B cell (primary cell): ENCODE data around the gene SDR9C7. TPM values are rescaled to one million over a fixed set of nuclear protein-coding genes. Genes with fewer than 3 reads are reported as not detected.
"Not testable (repeated sequence)": the region's sequence is repeated elsewhere in the genome, so short reads cannot be mapped to it uniquely, and the experiment has no call there.

Experiments used
- ATAC-seq: fragments of 200-7000 bp; cut with Tn5 transposase; one replicate; pipeline ENCODE4 v1.10.0; 2021; ENCODE audit warnings: low read depth, mild to moderate bottlenecking, moderate number of reproducible peaks, moderate library complexity
- CTCF ChIA-PET: fragments of 350-600 bp; sonication (Branson Sonifier 250); formaldehyde crosslinking; loops from one replicate; lab custom pipeline; 2021; ENCODE audit warnings: antibody characterized with exemption, inconsistent platforms; lab: Charles Lee
- POLR2A ChIA-PET: fragments of 350-600 bp; sonication (Branson Sonifier 250); formaldehyde crosslinking; loops from one replicate; lab custom pipeline; 2021; ENCODE audit warnings: antibody characterized with exemption; lab: Charles Lee
- DNase-seq: peaks from one replicate; pipeline ENCODE4 v3.0.0; 2013
- H2AFZ ChIP-seq: 2 replicates; pipeline ENCODE4 v1.6.1; 2012; ENCODE audit warnings: mild to moderate bottlenecking, low read depth, low read length; ENCODE audit not compliant: insufficient read depth, poor library complexity, severe bottlenecking
- H3K27ac ChIP-seq, 2 donors: 1 replicate in 1 of 2; 2 replicates in 1 of 2; pipeline ENCODE4 v1.5.1; 2012 to 2013; ENCODE audit warnings: low read length in 2 of 2, mild to moderate bottlenecking in 2 of 2, moderate library complexity in 1 of 2
- H3K27me3 ChIP-seq, 4 experiments: fragments of 200-600 bp in 1 of 4; sonication (generic) in 1 of 4; replicated peaks in 1 of 4; 1 replicate in 2 of 4; 2 replicates in 2 of 4; pipeline versions ENCODE4 v1.6.1 to v1.7.0; 2013 to 2016; ENCODE audit warnings: low read length in 3 of 4, mild to moderate bottlenecking in 2 of 4, mixed read lengths in 1 of 4, moderate library complexity in 1 of 4; ENCODE audit not compliant: insufficient read depth in 4 of 4, control insufficient read depth in 3 of 4; ENCODE audit errors: control extremely low read depth in 1 of 4
- H3K36me3 ChIP-seq, 2 experiments: replicated peaks in 1 of 2; 1 replicate in 1 of 2; 2 replicates in 1 of 2; pipeline versions ENCODE4 v1.6.1 to v1.7.1; 2013; ENCODE audit warnings: low read length in 1 of 2; ENCODE audit not compliant: insufficient read depth in 2 of 2, control insufficient read depth in 1 of 2; ENCODE audit errors: control extremely low read depth in 1 of 2, extremely low read depth in 1 of 2
- H3K4me1 ChIP-seq, 2 donors: fragments of 200-600 bp in 1 of 2; sonication (generic) in 1 of 2; 1 replicate in 1 of 2; 2 replicates in 1 of 2; pipeline versions ENCODE4 v1.5.1 to v1.6.1; 2013 to 2017; ENCODE audit warnings: low read length in 2 of 2; ENCODE audit not compliant: control insufficient read depth in 2 of 2, insufficient read depth in 2 of 2
- H3K4me2 ChIP-seq: replicated peaks from 2 replicates; pipeline ENCODE3; 2012; ENCODE audit warnings: mild to moderate bottlenecking, low read depth, low read length; ENCODE audit not compliant: poor library complexity, severe bottlenecking
- H3K4me3 ChIP-seq, 5 experiments: fragments of 200-600 bp in 1 of 5; sonication (generic) in 1 of 5; 1 replicate in 3 of 5; 2 replicates in 2 of 5; pipeline versions ENCODE4 v1.5.1 to v1.7.0; 2011 to 2016; ENCODE audit warnings: low read length in 4 of 5, mild to moderate bottlenecking in 4 of 5, low read depth in 2 of 5, control low read depth in 1 of 5, moderate library complexity in 1 of 5; ENCODE audit not compliant: insufficient read depth in 1 of 5; ENCODE audit errors: control extremely low read depth in 1 of 5, extremely low read depth in 1 of 5
- H3K79me2 ChIP-seq: fragments of 200-600 bp; sonication (generic); one replicate; pipeline ENCODE4 v1.6.0; 2016; ENCODE audit warnings: low read length; ENCODE audit not compliant: control insufficient read depth, insufficient read depth
- H3K9ac ChIP-seq: fragments of 200-600 bp; sonication (generic); 2 replicates; pipeline ENCODE4 v1.6.1; 2017; ENCODE audit warnings: mild to moderate bottlenecking, low read length, moderate library complexity
- H3K9me3 ChIP-seq, 3 donors: one replicate each; pipeline versions ENCODE4 v1.6.1 to v1.7.1; 2013; ENCODE audit warnings: low read length in 2 of 3; ENCODE audit not compliant: control insufficient read depth in 2 of 3, insufficient read depth in 1 of 3; ENCODE audit errors: control extremely low read depth in 1 of 3
- H4K20me1 ChIP-seq: 2 replicates; pipeline ENCODE4 v1.6.0; 2012; ENCODE audit warnings: mild to moderate bottlenecking, low read length; ENCODE audit not compliant: insufficient read depth, control insufficient read depth, poor library complexity, severe bottlenecking
- H3K27ac Mint-ChIP-seq: one replicate; pipeline ENCODE4 v1.8.0; 2021; ENCODE audit warnings: mixed read lengths
- H3K27me3 Mint-ChIP-seq: one replicate; pipeline ENCODE4 v1.8.0; 2021; ENCODE audit warnings: mixed read lengths
- H3K4me1 Mint-ChIP-seq: one replicate; pipeline ENCODE4 v1.8.0; 2021; ENCODE audit warnings: mixed read lengths
- H3K4me3 Mint-ChIP-seq: one replicate; pipeline ENCODE4 v1.8.0; 2021; ENCODE audit warnings: mixed read lengths
- H3K9me3 Mint-ChIP-seq: one replicate; pipeline ENCODE4 v1.8.0; 2022; ENCODE audit warnings: mixed read lengths; ENCODE audit not compliant: insufficient read depth
- EZH2 ChIP-seq: IDR thresholded peaks from 2 replicates; pipeline ENCODE4 v1.6.1; 2012; ENCODE audit warnings: borderline replicate concordance, low read depth, mild to moderate bottlenecking, moderate library complexity, low read length; ENCODE audit not compliant: insufficient read depth, poor library complexity, severe bottlenecking
- WGBS: methylation state at CpG from one replicate; pipeline ENCODE4 v1.1.5; 2013; ENCODE audit warnings: missing lambda C conversion rate; ENCODE audit not compliant: insufficient coverage; 5-methylcytosine and 5-hydroxymethylcytosine counted together
- intact Hi-C: fragments of 100-400 bp; cut with micrococcal nuclease; formaldehyde crosslinking; loops from one replicate; pipeline ENCODE4 v1.10.0; 2022
- polyA plus RNA-seq: library from polyadenylated mRNA; depleted of rRNA; stranded (reverse); fragments of >200 nt; gene quantifications from 2 replicates; pipeline ENCODE4 v1.2.3, GENCODE V29; 2012
- total RNA-seq, 2 donors: library from RNA; stranded (reverse); fragments of 120-200 nt in 1 of 2; gene quantifications; 1 replicate in 1 of 2; 2 replicates in 1 of 2; pipeline versions ENCODE4 v1.2.3 to v1.2.4, GENCODE V29; 2013 to 2022
- TF ChIP-seq, protein P1 (sequence below): fragments of 200-600 bp; IDR thresholded peaks from one replicate; pipeline ENCODE4 v1.8.0; 2022; ENCODE audit warnings: antibody characterized with exemption, mild to moderate bottlenecking

SDR9C7 gene
- total and polyA plus RNA-seq, 2 donors (not counting 1 experiment from before 2014, with no cell fraction given), result not detected

DNA sequence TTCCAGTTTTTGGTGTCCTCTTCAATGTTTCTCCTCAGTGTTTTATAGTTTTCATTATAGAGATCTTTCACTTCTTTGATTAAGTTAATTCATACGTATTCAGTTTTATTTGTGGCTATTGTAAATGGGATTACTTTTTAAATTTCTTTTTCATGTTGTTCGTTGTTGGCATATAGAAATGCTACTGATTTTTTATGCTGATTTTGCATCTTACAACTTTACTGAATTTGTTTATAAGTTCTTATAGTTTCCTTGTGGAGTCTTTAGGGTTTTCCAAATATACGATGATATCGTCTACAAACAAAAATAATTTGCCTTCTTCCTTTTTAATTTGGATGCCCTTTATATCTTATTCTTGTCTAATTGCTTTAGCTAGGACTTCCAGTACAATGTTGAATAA is 9.7 kb upstream of the SDR9C7 start:
- Mint-ChIP-seq H3K4me1 (peaks cover 3% of the 10 kb centered on the region), H3K27me3 (peaks cover 32% of the 10 kb centered on the region), H3K9me3 (peaks cover 6% of the 10 kb centered on the region), H3K4me3 (no peak overlapping the region), H3K27ac (no peak overlapping the region)
- Histone ChIP-seq H3K9ac (no peak overlapping the region), H3K4me2 (no peak overlapping the region), H3K27ac (no peak overlapping the region), H3K79me2 (no peaks in the 10 kb centered on the region), H4K20me1 (no peaks in the 10 kb centered on the region), H3K36me3 (no peaks in the 10 kb centered on the region), H3K4me3 (no peak overlapping the region), H3K4me1 (no peaks in the 10 kb centered on the region), H3K27me3 (peaks cover 0 to 3% (median 0%) of the 10 kb centered on the region in 4 experiments), H3K9me3 (peaks cover 0 to 7% (median 6%) of the 10 kb centered on the region in 3 donors), H2AFZ (no peak overlapping the region)
- POLR2A ChIA-PET, result no interaction called here
- WGBS, result no CpG with 5 or more reads among the region's 4 CpGs
- intact Hi-C loops, result no loop called here
- TF ChIP-seq, protein P1, sequence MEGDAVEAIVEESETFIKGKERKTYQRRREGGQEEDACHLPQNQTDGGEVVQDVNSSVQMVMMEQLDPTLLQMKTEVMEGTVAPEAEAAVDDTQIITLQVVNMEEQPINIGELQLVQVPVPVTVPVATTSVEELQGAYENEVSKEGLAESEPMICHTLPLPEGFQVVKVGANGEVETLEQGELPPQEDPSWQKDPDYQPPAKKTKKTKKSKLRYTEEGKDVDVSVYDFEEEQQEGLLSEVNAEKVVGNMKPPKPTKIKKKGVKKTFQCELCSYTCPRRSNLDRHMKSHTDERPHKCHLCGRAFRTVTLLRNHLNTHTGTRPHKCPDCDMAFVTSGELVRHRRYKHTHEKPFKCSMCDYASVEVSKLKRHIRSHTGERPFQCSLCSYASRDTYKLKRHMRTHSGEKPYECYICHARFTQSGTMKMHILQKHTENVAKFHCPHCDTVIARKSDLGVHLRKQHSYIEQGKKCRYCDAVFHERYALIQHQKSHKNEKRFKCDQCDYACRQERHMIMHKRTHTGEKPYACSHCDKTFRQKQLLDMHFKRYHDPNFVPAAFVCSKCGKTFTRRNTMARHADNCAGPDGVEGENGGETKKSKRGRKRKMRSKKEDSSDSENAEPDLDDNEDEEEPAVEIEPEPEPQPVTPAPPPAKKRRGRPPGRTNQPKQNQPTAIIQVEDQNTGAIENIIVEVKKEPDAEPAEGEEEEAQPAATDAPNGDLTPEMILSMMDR, result no peak
- no peak for TF ChIP-seq EZH2
- ATAC-seq (no peak), DNase-seq (no peak)
- CTCF ChIA-PET, result no interaction called here

DNA sequence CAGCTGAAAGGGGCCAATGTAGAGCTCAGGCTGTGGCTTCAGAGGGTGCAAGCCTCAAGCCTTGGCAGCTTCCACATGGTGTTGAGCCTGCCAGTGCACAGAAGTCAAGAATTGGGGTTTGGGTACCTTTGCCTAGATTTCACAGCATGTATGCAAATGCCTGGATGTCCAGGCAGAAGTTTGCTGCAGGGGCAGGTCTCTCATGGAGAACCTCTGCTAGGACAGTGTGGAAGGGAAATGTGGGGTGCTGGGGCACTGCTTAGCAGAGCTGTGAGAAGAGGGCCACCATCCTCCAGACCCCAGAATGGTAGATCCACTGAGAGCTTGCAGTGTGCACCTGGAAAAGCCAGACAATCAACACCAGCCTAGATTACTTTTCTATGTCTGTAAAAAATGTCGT is 9.2 kb upstream of the SDR9C7 start:
- H3K4me1 Mint-ChIP-seq, ATAC-seq, H3K9ac ChIP-seq, H3K4me2 ChIP-seq, POLR2A ChIA-PET, H3K36me3 ChIP-seq, H3K79me2 ChIP-seq, H3K27ac Mint-ChIP-seq, H4K20me1 ChIP-seq, H2AFZ ChIP-seq, intact Hi-C loops, H3K9me3 Mint-ChIP-seq, DNase-seq, H3K4me3 ChIP-seq, H3K4me1 ChIP-seq, CTCF ChIA-PET, H3K9me3 ChIP-seq, H3K27ac ChIP-seq, H3K27me3 ChIP-seq, H3K4me3 Mint-ChIP-seq: not testable (repeated sequence)
- no CpG with 5 or more reads among the region's 1 CpG for WGBS
- peaks cover 29% of the 10 kb centered on the region for H3K27me3 Mint-ChIP-seq
